ENCODE data around the gene PLS3.

Gene PLS3, protein sequence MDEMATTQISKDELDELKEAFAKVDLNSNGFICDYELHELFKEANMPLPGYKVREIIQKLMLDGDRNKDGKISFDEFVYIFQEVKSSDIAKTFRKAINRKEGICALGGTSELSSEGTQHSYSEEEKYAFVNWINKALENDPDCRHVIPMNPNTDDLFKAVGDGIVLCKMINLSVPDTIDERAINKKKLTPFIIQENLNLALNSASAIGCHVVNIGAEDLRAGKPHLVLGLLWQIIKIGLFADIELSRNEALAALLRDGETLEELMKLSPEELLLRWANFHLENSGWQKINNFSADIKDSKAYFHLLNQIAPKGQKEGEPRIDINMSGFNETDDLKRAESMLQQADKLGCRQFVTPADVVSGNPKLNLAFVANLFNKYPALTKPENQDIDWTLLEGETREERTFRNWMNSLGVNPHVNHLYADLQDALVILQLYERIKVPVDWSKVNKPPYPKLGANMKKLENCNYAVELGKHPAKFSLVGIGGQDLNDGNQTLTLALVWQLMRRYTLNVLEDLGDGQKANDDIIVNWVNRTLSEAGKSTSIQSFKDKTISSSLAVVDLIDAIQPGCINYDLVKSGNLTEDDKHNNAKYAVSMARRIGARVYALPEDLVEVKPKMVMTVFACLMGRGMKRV

DNA sequence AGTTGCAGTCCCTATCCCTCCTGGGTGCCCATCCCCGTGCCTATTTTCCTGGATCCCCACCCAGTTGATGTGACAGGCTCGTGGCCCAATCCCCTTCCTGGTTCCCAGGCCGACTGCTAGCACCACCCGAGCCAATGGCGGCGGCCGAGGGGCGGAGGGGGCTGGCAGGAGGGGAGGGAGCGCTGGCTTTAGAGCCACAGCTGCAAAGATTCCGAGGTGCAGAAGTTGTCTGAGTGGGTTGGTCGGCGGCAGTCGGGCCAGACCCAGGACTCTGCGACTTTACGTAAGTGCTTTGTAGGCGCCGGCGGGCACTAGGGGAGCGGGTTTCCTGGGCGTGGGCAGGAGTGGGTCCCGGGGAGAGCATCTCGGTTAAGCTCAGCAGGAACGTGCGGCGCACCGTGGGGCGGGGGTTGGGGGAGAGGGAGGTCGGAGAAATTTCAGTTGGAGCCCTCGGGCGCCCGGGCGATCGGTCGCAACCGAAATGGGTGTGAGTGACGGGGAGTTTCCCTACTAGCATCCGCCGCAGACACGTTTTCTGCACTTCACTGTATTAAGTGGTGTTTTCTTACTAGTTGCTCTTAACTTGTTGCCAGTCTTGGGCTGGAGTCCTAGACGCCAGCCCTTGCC, at the start of gene PLS3:
Gene PLS3 (plus strand): TSS at position 197 of the 627 bp plus-strand sequence. CDS start 49,077 bp downstream, outside the sequence.
- Histone ChIP-seq H3K27me3 (ENCODE audit: control insufficient read depth in 1 of 2, insufficient read depth in 2 of 2, low read length in 2 of 2) (peaks cover 0 to 19% of the 10 kb centered on the region in 2 donors), H3K27ac (ENCODE audit: low read depth, low read length) (peak within 1 kb of the TSS; percentile 87), H3K9ac (ENCODE audit: low read length) (peak within 1 kb of the TSS; percentile 29)

DNA sequence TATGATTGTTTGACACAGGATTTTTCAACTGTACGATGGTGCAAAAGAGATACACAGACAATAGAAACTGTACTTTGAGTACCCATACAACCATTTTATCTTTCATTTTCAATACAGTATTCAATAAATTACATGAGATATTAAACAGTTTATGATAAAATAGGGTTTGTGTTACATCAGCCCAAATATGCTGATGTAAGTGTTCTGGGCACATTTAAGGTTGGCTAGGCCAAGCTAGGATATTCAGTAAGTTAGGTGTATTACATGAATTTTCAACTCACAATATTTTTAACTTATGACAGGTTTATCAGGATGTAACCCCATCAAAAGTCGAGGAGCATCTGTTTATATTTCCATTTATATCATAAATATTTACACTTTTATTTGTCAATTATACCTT, 42.9 kb upstream of the PLS3 start:
- no peak overlapping the region for H3K27ac ChIP-seq (ENCODE audit: low read depth, low read length)
- H3K4me3 ChIP-seq (ENCODE audit: low read depth in 1 of 2, low read length in 2 of 2) = no peak overlapping the region
- H3K4me1 ChIP-seq (ENCODE audit: insufficient read depth, low read length) = no peaks in the 10 kb centered on the region
- H3K36me3 ChIP-seq (ENCODE audit: insufficient read depth, low read length) = no peaks in the 10 kb centered on the region
- H3K9ac ChIP-seq (ENCODE audit: low read length) = no peak overlapping the region
- no peaks in the 10 kb centered on the region for H3K27me3 ChIP-seq (ENCODE audit: control insufficient read depth in 1 of 2, insufficient read depth in 2 of 2, low read length in 2 of 2)
- no peaks in the 10 kb centered on the region for H3K9me3 ChIP-seq (ENCODE audit: low read length)

More for the DNA sequence above, at the start of gene PLS3:
- H3K9me3 ChIP-seq (ENCODE audit: low read length) = no peaks in the 10 kb centered on the region
- H3K4me1 ChIP-seq (ENCODE audit: insufficient read depth, low read length) = peaks cover 14% of the 10 kb centered on the region
- peak within 1 kb of the TSS; percentile 66 to 69 for H3K4me3 ChIP-seq (ENCODE audit: low read depth in 1 of 2, low read length in 2 of 2)
- H3K36me3 ChIP-seq (ENCODE audit: insufficient read depth, low read length) = no peaks in the 10 kb centered on the region

DNA sequence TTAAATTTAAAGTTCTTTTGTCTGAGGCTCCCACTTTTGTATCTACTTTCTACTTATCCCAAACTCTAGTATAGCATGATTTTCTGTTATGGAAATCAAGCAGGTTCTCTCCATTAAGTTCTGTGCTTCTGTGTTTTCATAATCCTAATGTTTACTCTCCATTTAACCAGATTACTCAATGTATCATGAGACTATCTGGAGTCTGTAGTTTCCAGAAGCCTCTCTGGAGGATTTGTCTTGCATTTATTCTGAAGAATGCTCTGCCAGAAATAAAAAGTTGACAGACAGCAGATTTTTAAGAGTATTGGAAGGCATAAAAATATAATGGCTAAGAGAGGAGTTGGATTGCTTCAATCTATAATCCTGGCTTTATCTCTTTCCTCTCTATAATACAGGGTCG, 39.2 kb upstream of the PLS3 start:
- Histone ChIP-seq H3K27me3 (ENCODE audit: control insufficient read depth in 1 of 2, insufficient read depth in 2 of 2, low read length in 2 of 2) (no peaks in the 10 kb centered on the region), H3K4me1 (ENCODE audit: insufficient read depth, low read length) (no peaks in the 10 kb centered on the region), H3K36me3 (ENCODE audit: insufficient read depth, low read length) (no peaks in the 10 kb centered on the region), H3K27ac (ENCODE audit: low read depth, low read length) (no peak overlapping the region), H3K9me3 (ENCODE audit: low read length) (no peaks in the 10 kb centered on the region), H3K9ac (ENCODE audit: low read length) (no peak overlapping the region), H3K4me3 (ENCODE audit: low read depth in 1 of 2, low read length in 2 of 2) (no peak overlapping the region)

DNA sequence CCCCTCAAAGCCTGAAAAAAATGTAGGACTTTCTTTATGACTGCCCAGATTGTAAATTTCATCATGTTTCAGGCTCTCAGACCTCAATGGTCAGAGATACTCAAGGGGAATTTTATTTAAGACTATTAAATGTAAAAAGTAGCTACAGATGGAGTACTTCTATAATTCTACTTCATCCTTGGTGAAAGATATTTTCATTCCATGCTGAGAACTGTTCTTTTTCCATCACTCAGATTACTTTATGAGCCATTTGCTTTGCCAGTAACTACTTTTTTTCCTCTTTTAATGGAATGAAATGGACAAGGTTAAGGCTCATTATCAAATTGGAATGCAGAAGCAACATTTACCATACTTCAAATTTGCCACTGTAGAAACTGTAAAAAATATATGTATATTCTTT, 38.0 kb upstream of the PLS3 start:
- H3K9ac ChIP-seq (ENCODE audit: low read length) = no peak overlapping the region
- no peaks in the 10 kb centered on the region for H3K27me3 ChIP-seq (ENCODE audit: control insufficient read depth in 1 of 2, insufficient read depth in 2 of 2, low read length in 2 of 2)
- no peaks in the 10 kb centered on the region for H3K4me1 ChIP-seq (ENCODE audit: insufficient read depth, low read length)
- no peak overlapping the region for H3K4me3 ChIP-seq (ENCODE audit: low read depth in 1 of 2, low read length in 2 of 2)
- no peaks in the 10 kb centered on the region for H3K36me3 ChIP-seq (ENCODE audit: insufficient read depth, low read length)
- no peaks in the 10 kb centered on the region for H3K9me3 ChIP-seq (ENCODE audit: low read length)
- no peak overlapping the region for H3K27ac ChIP-seq (ENCODE audit: low read depth, low read length)

DNA sequence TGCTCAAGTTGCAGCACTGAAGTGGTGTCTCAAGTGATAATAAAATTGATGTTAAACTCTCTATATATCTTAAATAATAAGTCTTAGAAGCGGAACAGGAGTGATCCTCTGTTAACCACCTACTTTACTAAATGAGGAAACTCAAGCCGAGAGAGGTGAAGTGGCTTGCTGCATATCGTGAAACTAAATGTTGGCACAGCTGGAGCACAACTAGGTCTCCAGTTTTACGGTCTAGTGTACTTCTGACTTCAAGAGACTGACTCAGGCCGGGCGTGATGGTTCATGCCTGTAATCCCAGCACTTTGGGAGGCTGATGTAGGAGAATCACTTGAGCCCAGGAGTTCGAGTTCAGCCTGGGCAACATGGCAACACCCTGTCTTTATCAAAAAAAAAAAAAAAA, 35.5 kb upstream of the PLS3 start:
- H3K27ac ChIP-seq (ENCODE audit: low read depth, low read length) = no peak overlapping the region
- no peaks in the 10 kb centered on the region for H3K27me3 ChIP-seq (ENCODE audit: control insufficient read depth in 1 of 2, insufficient read depth in 2 of 2, low read length in 2 of 2)
- no peaks in the 10 kb centered on the region for H3K4me1 ChIP-seq (ENCODE audit: insufficient read depth, low read length)
- no peaks in the 10 kb centered on the region for H3K9me3 ChIP-seq (ENCODE audit: low read length)
- H3K36me3 ChIP-seq (ENCODE audit: insufficient read depth, low read length) = no peaks in the 10 kb centered on the region
- no peak overlapping the region for H3K9ac ChIP-seq (ENCODE audit: low read length)
- H3K4me3 ChIP-seq (ENCODE audit: low read depth in 1 of 2, low read length in 2 of 2) = no peak overlapping the region

DNA sequence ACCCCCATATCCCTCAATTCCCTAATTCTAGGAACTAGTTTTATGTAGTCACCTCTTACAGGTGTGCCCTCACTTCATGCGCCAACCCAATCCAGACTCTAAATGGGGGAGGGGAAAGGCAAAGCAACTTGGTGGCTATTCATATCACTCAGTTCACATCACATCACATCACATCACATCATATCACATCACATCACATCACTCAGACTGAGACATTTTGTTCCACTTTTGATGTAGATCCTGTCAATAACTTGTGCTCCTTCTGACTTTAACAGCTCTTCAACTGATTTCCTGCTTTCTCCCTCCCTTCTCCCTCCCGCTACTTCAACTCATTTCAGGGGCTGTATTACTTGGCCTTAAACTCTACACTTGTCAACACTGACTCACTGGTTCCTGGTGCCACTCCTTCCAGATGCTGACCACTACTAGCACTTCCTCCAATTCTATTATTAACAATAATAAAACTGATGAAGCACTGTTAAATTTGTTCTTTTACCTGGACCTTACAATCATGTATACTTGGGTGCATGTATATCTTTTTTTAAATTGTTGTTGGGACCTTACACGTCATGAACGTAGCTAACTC, 29.1 kb upstream of the PLS3 start:
- H3K9ac ChIP-seq (ENCODE audit: low read length) = no peak overlapping the region
- H3K4me3 ChIP-seq (ENCODE audit: low read depth in 1 of 2, low read length in 2 of 2) = no peak overlapping the region
- H3K27me3 ChIP-seq (ENCODE audit: control insufficient read depth in 1 of 2, insufficient read depth in 2 of 2, low read length in 2 of 2) = peaks cover 0 to 4% of the 10 kb centered on the region in 2 donors
- H3K36me3 ChIP-seq (ENCODE audit: insufficient read depth, low read length) = no peaks in the 10 kb centered on the region
- no peaks in the 10 kb centered on the region for H3K9me3 ChIP-seq (ENCODE audit: low read length)
- H3K4me1 ChIP-seq (ENCODE audit: insufficient read depth, low read length) = no peaks in the 10 kb centered on the region
- no peak overlapping the region for H3K27ac ChIP-seq (ENCODE audit: low read depth, low read length)

DNA sequence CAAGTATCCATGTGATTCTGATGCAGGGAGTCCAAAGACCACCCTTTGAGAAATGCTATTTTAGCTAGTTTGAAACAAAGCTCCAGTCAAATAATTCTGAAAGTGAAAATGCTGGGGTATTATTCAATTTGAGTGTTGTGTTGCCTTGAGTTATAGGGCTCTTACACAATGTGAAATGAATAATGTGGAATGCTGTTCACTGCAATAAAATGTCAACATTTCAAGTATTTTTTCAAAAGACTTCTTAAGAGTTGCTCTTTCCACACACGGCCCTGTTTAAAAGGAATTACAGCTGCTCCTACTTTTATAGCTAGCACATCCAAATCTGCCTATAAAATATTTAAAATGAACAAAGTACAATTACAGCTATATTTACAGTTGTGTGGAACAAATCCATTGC, 27.5 kb upstream of the PLS3 start:
- H3K36me3 ChIP-seq (ENCODE audit: insufficient read depth, low read length) = no peaks in the 10 kb centered on the region
- no peak overlapping the region for H3K4me3 ChIP-seq (ENCODE audit: low read depth in 1 of 2, low read length in 2 of 2)
- no peak overlapping the region for H3K27ac ChIP-seq (ENCODE audit: low read depth, low read length)
- H3K9ac ChIP-seq (ENCODE audit: low read length) = no peak overlapping the region
- no peaks in the 10 kb centered on the region for H3K4me1 ChIP-seq (ENCODE audit: insufficient read depth, low read length)
- H3K9me3 ChIP-seq (ENCODE audit: low read length) = no peaks in the 10 kb centered on the region
- peaks cover 0 to 4% of the 10 kb centered on the region in 2 donors for H3K27me3 ChIP-seq (ENCODE audit: control insufficient read depth in 1 of 2, insufficient read depth in 2 of 2, low read length in 2 of 2)

DNA sequence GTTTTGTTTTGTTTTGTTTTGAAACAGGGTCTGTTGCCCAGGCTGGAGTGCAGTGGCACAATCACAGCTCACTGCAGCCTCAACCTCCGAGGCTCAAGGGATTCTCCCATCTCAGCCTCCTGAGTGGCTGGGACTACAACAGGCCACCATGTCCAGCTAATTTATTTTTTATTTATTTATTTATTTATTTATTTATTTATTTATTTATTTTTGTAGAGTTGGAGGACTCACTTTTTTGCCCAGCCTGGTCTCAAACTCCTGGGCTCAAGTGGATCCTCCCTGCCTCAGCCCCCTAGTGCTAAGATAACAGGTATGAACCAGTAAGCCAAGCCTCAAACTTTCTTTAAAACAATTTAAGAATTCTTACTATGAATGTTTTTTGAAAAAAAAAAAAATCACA, 26.6 kb upstream of the PLS3 start:
- Histone ChIP-seq H3K27ac (ENCODE audit: low read depth, low read length) (no peak overlapping the region), H3K27me3 (ENCODE audit: control insufficient read depth in 1 of 2, insufficient read depth in 2 of 2, low read length in 2 of 2) (peaks cover 0 to 4% of the 10 kb centered on the region in 2 donors), H3K36me3 (ENCODE audit: insufficient read depth, low read length) (no peaks in the 10 kb centered on the region), H3K4me3 (ENCODE audit: low read depth in 1 of 2, low read length in 2 of 2) (no peak overlapping the region), H3K9me3 (ENCODE audit: low read length) (no peaks in the 10 kb centered on the region), H3K4me1 (ENCODE audit: insufficient read depth, low read length) (no peaks in the 10 kb centered on the region), H3K9ac (ENCODE audit: low read length) (no peak overlapping the region)

DNA sequence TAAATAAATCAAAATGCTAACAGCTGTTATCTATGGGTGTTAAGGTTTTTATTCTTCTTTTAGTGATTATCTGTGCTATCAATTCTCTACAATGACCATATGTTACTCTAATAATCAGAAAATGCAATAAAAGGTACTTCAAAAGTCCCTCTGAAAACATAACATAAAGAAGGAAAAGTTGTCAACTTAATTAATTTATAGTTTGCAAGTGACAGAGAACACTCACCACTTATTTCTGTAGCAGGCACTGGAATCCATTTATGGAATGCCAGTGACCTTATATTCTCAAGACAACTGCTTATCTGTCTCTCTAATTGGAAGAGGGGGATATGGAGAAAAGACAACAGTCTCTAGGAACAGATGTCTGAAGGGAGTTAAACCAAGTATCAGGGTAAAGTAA, 25.6 kb upstream of the PLS3 start:
- Histone ChIP-seq H3K4me1 (ENCODE audit: insufficient read depth, low read length) (no peaks in the 10 kb centered on the region), H3K9ac (ENCODE audit: low read length) (no peak overlapping the region), H3K27ac (ENCODE audit: low read depth, low read length) (no peak overlapping the region), H3K9me3 (ENCODE audit: low read length) (no peaks in the 10 kb centered on the region), H3K4me3 (ENCODE audit: low read depth in 1 of 2, low read length in 2 of 2) (no peak overlapping the region), H3K27me3 (ENCODE audit: control insufficient read depth in 1 of 2, insufficient read depth in 2 of 2, low read length in 2 of 2) (peaks cover 0 to 4% of the 10 kb centered on the region in 2 donors), H3K36me3 (ENCODE audit: insufficient read depth, low read length) (no peaks in the 10 kb centered on the region)

DNA sequence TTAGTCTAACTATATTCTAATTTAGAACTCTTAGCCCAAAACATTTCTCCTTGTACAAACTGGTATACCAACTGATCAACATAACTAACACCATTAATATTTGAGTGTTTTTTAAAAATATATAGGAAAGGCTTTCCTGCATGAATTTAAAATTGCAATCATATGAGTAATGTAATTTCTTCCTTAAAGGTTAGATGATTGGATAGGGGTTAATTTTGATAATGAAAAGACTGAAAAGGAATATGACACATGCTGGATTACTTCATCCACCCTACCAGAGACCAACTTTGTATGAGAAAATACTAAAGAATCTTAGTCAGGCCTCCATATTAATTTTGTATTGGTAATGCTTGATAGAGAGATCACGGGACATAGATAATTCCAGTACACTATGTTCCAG, 25.1 kb upstream of the PLS3 start:
- no peak overlapping the region for H3K4me3 ChIP-seq (ENCODE audit: low read depth in 1 of 2, low read length in 2 of 2)
- peaks cover 0 to 2% of the 10 kb centered on the region in 2 donors for H3K27me3 ChIP-seq (ENCODE audit: control insufficient read depth in 1 of 2, insufficient read depth in 2 of 2, low read length in 2 of 2)
- H3K4me1 ChIP-seq (ENCODE audit: insufficient read depth, low read length) = no peaks in the 10 kb centered on the region
- no peak overlapping the region for H3K27ac ChIP-seq (ENCODE audit: low read depth, low read length)
- H3K9me3 ChIP-seq (ENCODE audit: low read length) = no peaks in the 10 kb centered on the region
- H3K9ac ChIP-seq (ENCODE audit: low read length) = no peak overlapping the region
- no peaks in the 10 kb centered on the region for H3K36me3 ChIP-seq (ENCODE audit: insufficient read depth, low read length)

DNA sequence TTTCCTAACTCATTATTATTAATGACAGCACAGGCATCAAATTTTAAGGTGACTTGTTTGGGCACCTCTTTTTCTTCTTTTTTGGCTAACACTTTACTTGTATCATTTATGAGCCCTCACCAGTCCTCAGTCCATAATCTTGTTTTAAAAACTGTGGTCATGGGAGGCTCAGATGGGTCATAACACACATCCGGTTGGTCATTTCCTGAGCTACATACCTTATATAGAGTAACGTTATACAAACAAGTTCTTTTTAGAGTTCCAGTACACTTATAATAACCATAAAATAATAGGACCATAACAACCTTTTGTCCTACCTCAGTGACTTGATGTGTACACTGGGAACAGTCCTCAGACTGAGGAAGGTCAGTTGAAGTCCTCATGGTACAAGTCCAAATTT, 21.1 kb upstream of the PLS3 start:
- Histone ChIP-seq H3K9ac (ENCODE audit: low read length) (no peak overlapping the region), H3K4me3 (ENCODE audit: low read depth in 1 of 2, low read length in 2 of 2) (no peak overlapping the region), H3K4me1 (ENCODE audit: insufficient read depth, low read length) (no peaks in the 10 kb centered on the region), H3K36me3 (ENCODE audit: insufficient read depth, low read length) (no peaks in the 10 kb centered on the region), H3K27ac (ENCODE audit: low read depth, low read length) (no peak overlapping the region), H3K9me3 (ENCODE audit: low read length) (no peaks in the 10 kb centered on the region), H3K27me3 (ENCODE audit: control insufficient read depth in 1 of 2, insufficient read depth in 2 of 2, low read length in 2 of 2) (no peaks in the 10 kb centered on the region)

All from muscle layer of colon (tissue), 2 donors.